ENCODE results near the gene DYDC2. TPM values are rescaled to one million over a fixed set of nuclear protein-coding genes. Genes with fewer than 3 reads are reported as not detected.
"Not testable (repeated sequence)": the region's sequence is repeated elsewhere in the genome, so short reads cannot be mapped to it uniquely, and the experiment has no call there.

Gene DYDC2
- total RNA-seq, 1 donor from 2014 or later: 2.1 TPM

DNA sequence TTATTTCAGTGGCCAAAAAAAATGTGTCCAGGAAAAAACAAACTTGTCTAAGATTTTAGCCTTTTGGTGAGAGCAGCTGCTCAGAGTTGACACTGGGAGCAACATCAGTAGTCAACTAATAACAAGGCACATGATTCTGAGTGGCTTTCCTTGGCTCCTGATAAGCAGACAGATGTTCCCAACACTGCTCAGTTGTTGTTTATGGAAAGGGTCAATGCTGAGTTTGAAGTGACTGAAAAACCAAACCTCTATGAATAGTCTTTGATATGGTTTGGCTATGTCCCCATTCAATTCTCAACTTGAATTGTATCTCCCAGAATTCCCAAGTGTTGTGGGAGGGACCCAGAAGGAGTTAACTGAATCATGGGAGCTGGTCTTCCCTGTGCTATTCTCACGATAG lies 12.3 kb upstream of the DYDC2 start:
- DNase-seq (ENCODE audit: low read depth): no peak
- TF ChIP-seq, protein P1, sequence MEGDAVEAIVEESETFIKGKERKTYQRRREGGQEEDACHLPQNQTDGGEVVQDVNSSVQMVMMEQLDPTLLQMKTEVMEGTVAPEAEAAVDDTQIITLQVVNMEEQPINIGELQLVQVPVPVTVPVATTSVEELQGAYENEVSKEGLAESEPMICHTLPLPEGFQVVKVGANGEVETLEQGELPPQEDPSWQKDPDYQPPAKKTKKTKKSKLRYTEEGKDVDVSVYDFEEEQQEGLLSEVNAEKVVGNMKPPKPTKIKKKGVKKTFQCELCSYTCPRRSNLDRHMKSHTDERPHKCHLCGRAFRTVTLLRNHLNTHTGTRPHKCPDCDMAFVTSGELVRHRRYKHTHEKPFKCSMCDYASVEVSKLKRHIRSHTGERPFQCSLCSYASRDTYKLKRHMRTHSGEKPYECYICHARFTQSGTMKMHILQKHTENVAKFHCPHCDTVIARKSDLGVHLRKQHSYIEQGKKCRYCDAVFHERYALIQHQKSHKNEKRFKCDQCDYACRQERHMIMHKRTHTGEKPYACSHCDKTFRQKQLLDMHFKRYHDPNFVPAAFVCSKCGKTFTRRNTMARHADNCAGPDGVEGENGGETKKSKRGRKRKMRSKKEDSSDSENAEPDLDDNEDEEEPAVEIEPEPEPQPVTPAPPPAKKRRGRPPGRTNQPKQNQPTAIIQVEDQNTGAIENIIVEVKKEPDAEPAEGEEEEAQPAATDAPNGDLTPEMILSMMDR (conservative IDR thresholded peaks at IDR 0.05; ENCODE audit: low read depth, low read length): no peak
- H3K4me3 ChIP-seq (ENCODE audit: low read depth, low read length): no peak overlapping the region

DNA sequence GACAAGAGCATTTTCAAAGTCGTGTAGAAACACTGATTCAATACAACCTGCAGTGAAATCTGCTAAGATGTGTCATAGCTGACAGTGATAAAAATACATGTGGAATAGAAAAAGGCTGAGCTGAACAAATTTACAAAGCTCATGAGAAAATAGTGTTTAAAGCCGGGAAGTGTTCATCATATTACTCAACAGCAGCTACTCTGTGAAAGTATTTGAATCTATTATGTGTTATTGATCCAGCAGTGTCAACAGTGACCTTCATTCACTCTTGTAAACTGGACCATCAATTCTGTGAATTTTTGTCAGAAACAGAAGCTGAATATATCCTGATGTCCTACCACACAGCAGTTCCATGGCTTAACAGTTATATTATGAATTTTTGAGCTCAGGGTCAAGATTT lies 11.7 kb upstream of the DYDC2 start:
- TF ChIP-seq, protein P1 (conservative IDR thresholded peaks at IDR 0.05; ENCODE audit: low read depth, low read length): no peak
- no peak for DNase-seq (ENCODE audit: low read depth)
- H3K4me3 ChIP-seq (ENCODE audit: low read depth, low read length): no peak overlapping the region

DNA sequence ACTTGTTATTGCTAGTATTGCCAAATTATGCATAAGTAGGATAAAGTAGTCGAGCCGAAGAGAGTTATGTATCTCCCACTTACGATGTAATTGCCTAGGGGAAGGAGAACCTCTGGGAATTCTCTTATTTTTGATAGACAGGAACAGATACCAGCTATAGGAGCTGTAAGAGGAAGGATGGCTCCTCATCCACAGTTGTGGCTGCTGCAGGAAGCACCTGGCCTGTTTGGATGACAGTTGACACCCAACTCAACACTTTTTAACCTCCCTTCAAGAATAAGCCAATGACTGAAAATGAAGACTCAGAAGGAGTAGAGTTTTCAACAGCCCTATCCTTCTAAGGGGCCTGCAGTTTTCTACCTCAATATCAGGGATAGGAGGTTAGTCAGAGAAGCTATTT lies 6.3 kb upstream of the DYDC2 start:
- TF ChIP-seq, protein P1 (conservative IDR thresholded peaks at IDR 0.05; ENCODE audit: low read depth, low read length): no peak
- no peak for DNase-seq (ENCODE audit: low read depth)
- H3K4me3 ChIP-seq (ENCODE audit: low read depth, low read length): no peak overlapping the region

DNA sequence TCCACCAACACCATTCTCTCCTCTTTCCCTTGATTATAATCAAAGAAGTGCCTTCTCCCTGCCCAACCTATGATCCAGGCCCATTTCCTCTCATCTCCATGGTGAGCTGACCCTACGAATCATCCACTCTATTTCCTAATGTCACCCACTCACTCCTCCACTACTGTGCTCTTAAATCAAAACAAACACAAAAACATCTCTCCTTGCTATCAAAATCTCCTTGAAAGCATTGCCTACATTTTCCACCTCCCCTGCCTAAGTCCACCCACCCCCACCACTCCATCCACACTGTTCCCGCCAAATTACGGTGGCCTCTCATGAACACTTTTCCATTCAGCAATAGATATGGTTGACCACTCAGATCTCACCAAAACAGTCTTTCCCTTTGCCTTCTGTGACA lies 5.4 kb upstream of the DYDC2 start:
- TF ChIP-seq, protein P1 (conservative IDR thresholded peaks at IDR 0.05; ENCODE audit: low read depth, low read length): no peak
- no peak for DNase-seq (ENCODE audit: low read depth)
- no peak overlapping the region for H3K4me3 ChIP-seq (ENCODE audit: low read depth, low read length)

DNA sequence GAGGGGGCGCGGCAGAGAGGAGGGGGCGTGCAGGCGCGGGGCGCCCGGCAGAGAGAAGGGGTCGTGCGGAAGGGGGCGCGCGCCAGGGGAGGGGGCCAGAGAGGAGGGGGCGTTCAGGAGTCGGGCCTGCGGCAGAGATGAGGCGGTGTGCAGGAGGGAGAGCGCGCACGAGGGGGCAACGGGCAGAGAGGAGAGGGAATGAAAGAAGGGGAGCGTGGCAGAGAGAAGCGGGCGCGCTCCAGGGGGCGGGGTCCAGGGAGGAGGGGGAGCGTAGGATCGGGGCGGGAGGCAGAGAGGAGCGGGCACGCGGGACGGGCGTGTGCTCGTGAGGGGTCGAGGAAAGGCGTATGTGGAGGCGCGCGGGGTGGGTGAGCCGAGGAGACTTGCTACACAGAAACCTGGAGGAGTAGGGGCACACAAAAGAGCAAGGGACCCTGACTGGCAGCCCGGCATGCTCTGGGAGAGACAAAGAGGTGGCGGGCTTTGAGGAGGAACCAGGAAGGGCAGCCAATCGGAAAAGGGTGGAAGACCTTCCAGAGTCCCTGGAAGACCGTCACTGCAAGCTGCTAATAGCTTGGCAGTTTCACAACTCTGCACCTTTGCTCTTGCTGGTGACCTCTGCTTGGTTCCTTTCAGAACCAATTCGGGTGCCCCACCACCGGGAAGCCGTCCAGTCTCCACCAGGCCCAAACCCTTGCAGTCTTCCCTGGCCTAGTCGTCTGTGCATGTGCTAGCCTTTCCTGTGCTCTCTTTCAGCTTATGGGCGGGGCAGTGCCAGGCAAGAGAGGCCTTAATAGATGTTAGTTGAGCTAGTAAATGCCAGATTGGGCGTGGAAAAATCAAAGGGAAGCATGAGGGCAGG lies 639 bp downstream of the DYDC2 start:
- TF ChIP-seq, protein P1 (conservative IDR thresholded peaks at IDR 0.05; ENCODE audit: low read depth, low read length): no peak
- DNase-seq (ENCODE audit: low read depth): no peak
- H3K4me3 ChIP-seq (ENCODE audit: low read depth, low read length): peak overlapping the region; percentile 38

DNA sequence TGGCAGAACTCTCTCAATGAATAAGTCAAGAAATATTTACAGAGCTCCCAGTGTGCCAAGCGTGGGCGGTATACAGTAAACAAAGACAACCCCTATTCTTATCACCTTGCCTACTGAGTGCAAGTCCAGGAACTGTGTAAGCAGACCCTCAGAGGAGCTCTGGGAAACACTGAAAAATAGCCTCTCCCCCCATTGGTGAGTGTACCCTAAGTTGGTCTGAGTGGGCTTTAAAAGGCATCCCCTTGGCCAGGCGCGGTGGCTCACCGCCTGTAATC lies 1.2 kb downstream of the DYDC2 start:
- TF ChIP-seq, protein P1 (conservative IDR thresholded peaks at IDR 0.05; ENCODE audit: low read depth, low read length): no peak
- H3K4me3 ChIP-seq (ENCODE audit: low read depth, low read length): no peak overlapping the region
- no peak for DNase-seq (ENCODE audit: low read depth)

DNA sequence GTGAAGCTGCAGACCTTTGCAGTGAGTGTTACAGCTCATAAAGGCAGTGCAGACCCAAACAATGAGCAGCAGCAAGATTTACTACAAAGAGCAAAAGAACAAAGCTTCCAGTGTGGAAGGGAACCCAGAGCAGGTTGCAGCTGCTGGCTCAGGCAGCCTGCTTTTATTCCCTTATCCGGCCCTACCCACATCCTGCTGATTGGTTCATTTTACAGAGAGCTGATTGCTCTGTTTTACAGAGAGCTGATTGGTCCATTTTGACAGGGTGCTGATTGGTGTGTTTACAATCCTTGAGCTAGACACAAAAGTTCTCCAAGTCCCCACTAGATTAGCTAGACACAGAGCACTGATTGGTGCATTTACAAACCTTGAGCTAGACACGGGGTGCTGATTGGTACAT lies 2.3 kb downstream of the DYDC2 start:
- not testable (repeated sequence) for DNase-seq (ENCODE audit: low read depth); H3K4me3 ChIP-seq (ENCODE audit: low read depth, low read length)

All from epithelial cell of proximal tubule (primary cell).